Neural progenitor cell (in vitro differentiated cells): Measurements from ENCODE around the gene PAX6.

Experiments used
- CTCF ChIP-seq: fragments of 200-600 bp; sonication (generic); IDR thresholded peaks from 2 replicates; pipeline ENCODE4 v1.5.1; 2017; ENCODE audit warnings: antibody characterized with exemption, mild to moderate bottlenecking
- EZH2 ChIP-seq: fragments of 200-600 bp; sonication (generic); IDR thresholded peaks from 2 replicates; pipeline ENCODE4 v1.6.1; 2017; ENCODE audit warnings: antibody characterized with exemption, mild to moderate bottlenecking, moderate library complexity
- EZH2phosphoT487 ChIP-seq: fragments of 200-600 bp; sonication (generic); IDR thresholded peaks from 2 replicates; pipeline ENCODE4 v1.6.1; 2017; ENCODE audit warnings: antibody characterized with exemption

- no peak for TF ChIP-seq CTCF
- TF ChIP-seq EZH2phosphoT487, result no peak
- no peak for TF ChIP-seq EZH2
Observed at GRCh38 chr11:31810779-31811647, at the start of gene PAX6.
